Mesothelial cell of epicardium (in vitro differentiated cells): Measurements from ENCODE around the gene UPK1A. TPM values are rescaled to one million over a fixed set of nuclear protein-coding genes. Genes with fewer than 3 reads are reported as not detected.
"Not testable (repeated sequence)": the region's sequence is repeated elsewhere in the genome, so short reads cannot be mapped to it uniquely, and the experiment has no call there.

ENCODE experiments used
- DNase-seq, 2 experiments: peaks; one replicate each; pipeline ENCODE4 v3.0.0; 2021; ENCODE audit warnings: low spot score in 2 of 2; ENCODE audit not compliant: unreplicated experiment in 2 of 2
- H3K27ac Mint-ChIP-seq: 2 replicates; pipeline ENCODE4 v1.8.0; 2021; ENCODE audit warnings: mixed read lengths
- H3K27me3 Mint-ChIP-seq: 2 replicates; pipeline ENCODE4 v1.8.0; 2021; ENCODE audit warnings: low read depth, mixed read lengths
- H3K36me3 Mint-ChIP-seq: 2 replicates; pipeline ENCODE4 v1.8.0; 2021; ENCODE audit warnings: mixed read lengths
- H3K4me1 Mint-ChIP-seq: 2 replicates; pipeline ENCODE4 v1.8.0; 2021; ENCODE audit warnings: mixed read lengths
- H3K4me3 Mint-ChIP-seq: 2 replicates; pipeline ENCODE4 v1.8.0; 2021; ENCODE audit warnings: mild to moderate bottlenecking, moderate library complexity, mixed read lengths
- H3K9me3 Mint-ChIP-seq: 2 replicates; pipeline ENCODE4 v1.8.0; 2021; ENCODE audit warnings: mixed read lengths
- total RNA-seq: library from RNA; stranded (reverse); gene quantifications from 3 replicates; pipeline ENCODE4 v1.2.1, GENCODE V29; 2021
- TF ChIP-seq, protein P1 (sequence below): fragments of 200-600 bp; sonication (generic); IDR thresholded peaks from one replicate; pipeline ENCODE4 v1.5.0; 2021; ENCODE audit warnings: antibody characterized with exemption; ENCODE audit not compliant: unreplicated experiment

UPK1A gene
- total RNA-seq, 1 donor from 2014 or later = 2.0 TPM

- Mint-ChIP-seq H3K9me3 (no peaks in the 10 kb centered on the region), H3K4me1 (peaks cover 3% of the 10 kb centered on the region), H3K4me3 (peak overlapping the region; percentile 68), H3K27ac (no peak overlapping the region), H3K36me3 (no peaks in the 10 kb centered on the region), H3K27me3 (peaks cover 65% of the 10 kb centered on the region)
- peak in 1 of 2 experiments; percentile 49 for DNase-seq
- TF ChIP-seq, protein P1, sequence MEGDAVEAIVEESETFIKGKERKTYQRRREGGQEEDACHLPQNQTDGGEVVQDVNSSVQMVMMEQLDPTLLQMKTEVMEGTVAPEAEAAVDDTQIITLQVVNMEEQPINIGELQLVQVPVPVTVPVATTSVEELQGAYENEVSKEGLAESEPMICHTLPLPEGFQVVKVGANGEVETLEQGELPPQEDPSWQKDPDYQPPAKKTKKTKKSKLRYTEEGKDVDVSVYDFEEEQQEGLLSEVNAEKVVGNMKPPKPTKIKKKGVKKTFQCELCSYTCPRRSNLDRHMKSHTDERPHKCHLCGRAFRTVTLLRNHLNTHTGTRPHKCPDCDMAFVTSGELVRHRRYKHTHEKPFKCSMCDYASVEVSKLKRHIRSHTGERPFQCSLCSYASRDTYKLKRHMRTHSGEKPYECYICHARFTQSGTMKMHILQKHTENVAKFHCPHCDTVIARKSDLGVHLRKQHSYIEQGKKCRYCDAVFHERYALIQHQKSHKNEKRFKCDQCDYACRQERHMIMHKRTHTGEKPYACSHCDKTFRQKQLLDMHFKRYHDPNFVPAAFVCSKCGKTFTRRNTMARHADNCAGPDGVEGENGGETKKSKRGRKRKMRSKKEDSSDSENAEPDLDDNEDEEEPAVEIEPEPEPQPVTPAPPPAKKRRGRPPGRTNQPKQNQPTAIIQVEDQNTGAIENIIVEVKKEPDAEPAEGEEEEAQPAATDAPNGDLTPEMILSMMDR = no peak
Measured at GRCh38 chr19:35673121-35673804, 6.9 kb downstream of the UPK1A start.

- H3K36me3 Mint-ChIP-seq = no peaks in the 10 kb centered on the region
- H3K4me1 Mint-ChIP-seq = peaks cover 3% of the 10 kb centered on the region
- no peak overlapping the region for H3K4me3 Mint-ChIP-seq
- no peak for DNase-seq
- TF ChIP-seq, protein P1 = no peak
- H3K27ac Mint-ChIP-seq = no peak overlapping the region
- no peaks in the 10 kb centered on the region for H3K9me3 Mint-ChIP-seq
- H3K27me3 Mint-ChIP-seq = peaks cover 48% of the 10 kb centered on the region
Measured at GRCh38 chr19:35675589-35676140, 9.3 kb downstream of the UPK1A start.

GRCh38 chr19:35689836-35690235 is 23.5 kb downstream of the UPK1A start:
- TF ChIP-seq, protein P1 = no peak
- H3K4me3 Mint-ChIP-seq = no peak overlapping the region
- H3K9me3 Mint-ChIP-seq = no peaks in the 10 kb centered on the region
- H3K4me1 Mint-ChIP-seq = peaks cover 11% of the 10 kb centered on the region
- no peak for DNase-seq
- no peaks in the 10 kb centered on the region for H3K27me3 Mint-ChIP-seq
- no peaks in the 10 kb centered on the region for H3K36me3 Mint-ChIP-seq
- H3K27ac Mint-ChIP-seq = no peak overlapping the region

GRCh38 chr19:35691106-35691505 is 24.8 kb downstream of the UPK1A start:
- H3K27ac Mint-ChIP-seq, H3K27me3 Mint-ChIP-seq, H3K9me3 Mint-ChIP-seq, DNase-seq, H3K4me3 Mint-ChIP-seq, H3K36me3 Mint-ChIP-seq: not testable (repeated sequence)
- peaks cover 11% of the 10 kb centered on the region for H3K4me1 Mint-ChIP-seq

GRCh38 chr19:35692010-35692409 is 25.7 kb downstream of the UPK1A start:
- no peak overlapping the region for H3K27ac Mint-ChIP-seq
- no peaks in the 10 kb centered on the region for H3K36me3 Mint-ChIP-seq

DNA sequence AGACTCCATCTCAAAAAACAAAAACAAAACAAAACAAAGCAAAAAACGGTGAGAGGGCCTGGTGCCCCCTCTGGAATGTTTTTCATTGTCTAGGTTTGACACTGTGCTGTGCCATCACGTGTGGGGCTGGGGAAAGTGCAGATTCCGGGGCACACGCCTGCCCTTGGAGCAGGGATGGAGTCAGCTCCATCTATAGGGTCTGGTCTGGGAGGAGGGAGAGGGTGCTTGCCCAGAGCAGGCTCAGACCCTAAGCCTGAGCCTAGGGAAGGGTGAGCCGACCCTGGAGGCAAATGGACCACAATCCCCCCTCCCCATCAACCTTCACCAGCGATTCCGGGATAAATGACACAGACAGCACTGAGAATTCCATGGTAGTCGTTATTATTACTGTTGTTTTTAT is 27.1 kb downstream of the UPK1A start:
- no peaks in the 10 kb centered on the region for H3K27me3 Mint-ChIP-seq
- no peak for DNase-seq
- H3K4me3 Mint-ChIP-seq = no peak overlapping the region
- H3K27ac Mint-ChIP-seq = no peak overlapping the region
- no peaks in the 10 kb centered on the region for H3K9me3 Mint-ChIP-seq
- no peaks in the 10 kb centered on the region for H3K36me3 Mint-ChIP-seq
- peaks cover 11% of the 10 kb centered on the region for H3K4me1 Mint-ChIP-seq
- TF ChIP-seq, protein P1 = no peak

More at GRCh38 chr19:35692010-35692409, 25.7 kb downstream of the UPK1A start:
- peaks cover 11% of the 10 kb centered on the region for H3K4me1 Mint-ChIP-seq
- TF ChIP-seq, protein P1 = no peak
- no peaks in the 10 kb centered on the region for H3K27me3 Mint-ChIP-seq
- H3K9me3 Mint-ChIP-seq = no peaks in the 10 kb centered on the region
- no peak overlapping the region for H3K4me3 Mint-ChIP-seq
- DNase-seq = no peak
